Fibroblast of villous mesenchyme (primary cell): Measurements from ENCODE around the gene PEAK1. TPM values are rescaled to one million over a fixed set of nuclear protein-coding genes. Genes with fewer than 3 reads are reported as not detected.
A peak's percentile ranks its signal among the peaks of the same experiment; 100 is the strongest.

Source experiments
- DNase-seq: peaks from one replicate; pipeline ENCODE4 v3.0.0-alpha.2; 2010; ENCODE audit warnings: low read depth
- H3K4me3 ChIP-seq: 2 replicates; pipeline ENCODE4 v1.5.1; 2011; ENCODE audit warnings: low read depth, mild to moderate bottlenecking, low read length
- total RNA-seq: library from RNA; depleted of rRNA; stranded (reverse); fragments of >200 nt; gene quantifications from 2 replicates; pipeline ENCODE4 v1.2.3, GENCODE V29; 2012
- TF ChIP-seq, protein P1 (sequence below): IDR thresholded peaks from 2 replicates; pipeline ENCODE4 v1.5.1; 2012; ENCODE audit warnings: low read depth, mild to moderate bottlenecking, low read length; ENCODE audit not compliant: insufficient read depth

The PEAK1 gene
- total RNA-seq, 1 donor, result 77.3 TPM

DNA sequence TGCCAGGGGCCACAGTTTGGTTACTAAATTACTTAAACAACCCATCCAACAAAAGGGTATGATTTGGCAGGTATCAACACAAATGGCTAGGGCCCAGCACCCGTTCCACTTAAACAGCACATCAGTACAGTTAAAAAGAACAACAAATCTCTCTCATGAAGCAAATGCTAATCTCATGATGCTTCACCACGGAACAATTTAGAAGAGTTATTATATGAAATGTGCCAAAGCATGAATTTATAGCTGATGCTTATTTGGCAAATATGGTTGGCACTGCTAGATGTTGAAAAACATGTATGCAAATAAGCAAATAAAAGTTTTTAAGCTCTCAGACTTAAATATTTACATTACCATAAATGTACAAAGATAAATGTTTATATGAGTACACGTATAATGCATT, 2.3 kb downstream of the PEAK1 start:
- TF ChIP-seq, protein P1, sequence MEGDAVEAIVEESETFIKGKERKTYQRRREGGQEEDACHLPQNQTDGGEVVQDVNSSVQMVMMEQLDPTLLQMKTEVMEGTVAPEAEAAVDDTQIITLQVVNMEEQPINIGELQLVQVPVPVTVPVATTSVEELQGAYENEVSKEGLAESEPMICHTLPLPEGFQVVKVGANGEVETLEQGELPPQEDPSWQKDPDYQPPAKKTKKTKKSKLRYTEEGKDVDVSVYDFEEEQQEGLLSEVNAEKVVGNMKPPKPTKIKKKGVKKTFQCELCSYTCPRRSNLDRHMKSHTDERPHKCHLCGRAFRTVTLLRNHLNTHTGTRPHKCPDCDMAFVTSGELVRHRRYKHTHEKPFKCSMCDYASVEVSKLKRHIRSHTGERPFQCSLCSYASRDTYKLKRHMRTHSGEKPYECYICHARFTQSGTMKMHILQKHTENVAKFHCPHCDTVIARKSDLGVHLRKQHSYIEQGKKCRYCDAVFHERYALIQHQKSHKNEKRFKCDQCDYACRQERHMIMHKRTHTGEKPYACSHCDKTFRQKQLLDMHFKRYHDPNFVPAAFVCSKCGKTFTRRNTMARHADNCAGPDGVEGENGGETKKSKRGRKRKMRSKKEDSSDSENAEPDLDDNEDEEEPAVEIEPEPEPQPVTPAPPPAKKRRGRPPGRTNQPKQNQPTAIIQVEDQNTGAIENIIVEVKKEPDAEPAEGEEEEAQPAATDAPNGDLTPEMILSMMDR, result no peak
- peak overlapping the region; percentile 96 for H3K4me3 ChIP-seq
- DNase-seq, result peak; percentile 71

DNA sequence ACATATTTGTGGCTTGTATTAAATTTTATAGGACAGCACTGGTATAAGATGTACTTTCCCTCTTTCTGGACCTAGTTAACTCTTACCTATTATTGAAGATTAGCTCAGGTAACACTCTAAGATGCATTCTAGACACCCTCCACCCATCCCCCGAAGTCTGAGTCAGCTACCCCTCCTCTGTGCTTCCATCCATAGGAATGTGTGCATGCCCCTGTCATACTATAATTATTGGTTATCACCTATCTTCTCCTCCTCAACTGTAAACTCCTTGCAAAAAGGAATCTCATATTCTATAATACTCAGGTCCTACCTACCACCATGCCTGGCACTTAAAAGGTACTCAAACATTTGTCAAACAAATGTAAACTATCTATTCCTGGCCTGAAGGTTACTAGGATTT, 3.0 kb downstream of the PEAK1 start:
- DNase-seq, result no peak
- TF ChIP-seq, protein P1, result no peak

DNA sequence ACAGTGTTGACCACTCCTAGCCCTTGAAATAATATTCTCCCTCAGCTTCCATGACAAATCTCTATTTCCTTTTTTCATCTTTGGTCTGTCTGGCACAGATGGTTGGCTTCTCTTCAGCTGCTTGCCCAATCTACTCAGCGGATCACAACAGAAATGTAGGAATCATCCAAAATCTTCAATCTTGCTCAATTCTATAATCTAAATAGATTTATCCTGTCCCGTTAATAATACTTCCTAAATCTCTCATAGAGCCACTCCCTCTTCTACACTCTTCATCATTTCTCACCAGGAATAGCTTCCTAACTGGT, 3.8 kb downstream of the PEAK1 start:
- TF ChIP-seq, protein P1, result no peak
- no peak overlapping the region for H3K4me3 ChIP-seq
- DNase-seq, result peak; percentile 56

More for the DNA sequence above, 3.0 kb downstream of the PEAK1 start:
- H3K4me3 ChIP-seq, result no peak overlapping the region

DNA sequence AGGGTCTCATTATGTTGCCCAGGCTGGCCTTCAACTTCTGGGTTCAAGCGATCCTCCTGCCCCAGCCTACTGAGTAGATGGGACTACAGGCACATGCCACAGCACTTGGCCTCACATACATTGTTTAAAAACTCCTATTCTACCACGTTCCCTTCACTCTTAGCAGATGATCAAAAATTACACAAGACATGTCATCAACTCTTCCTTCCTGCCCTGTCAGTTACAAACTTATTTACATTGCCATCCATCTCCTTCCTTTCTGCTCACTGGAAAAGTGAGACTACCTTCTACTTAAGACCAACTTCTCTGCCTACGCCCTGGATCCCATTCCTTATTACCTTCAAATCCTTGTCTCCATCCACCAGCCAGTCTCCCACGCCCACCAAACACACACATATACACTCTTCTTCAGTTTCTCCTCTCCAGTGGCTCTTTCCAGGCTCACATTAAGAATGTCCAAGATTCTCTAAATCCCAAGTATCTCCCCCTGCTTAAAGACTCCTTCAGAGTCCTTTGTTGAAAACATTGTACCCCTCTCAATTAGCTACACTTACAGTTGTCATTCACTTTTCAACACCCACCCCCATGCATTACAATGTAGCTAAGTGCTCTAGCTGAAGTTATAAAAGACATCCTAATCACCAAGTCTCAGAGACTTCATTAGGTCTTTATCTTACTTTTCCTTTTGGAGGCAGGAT, 4.3 kb downstream of the PEAK1 start:
- DNase-seq, result no peak
- TF ChIP-seq, protein P1, result no peak

DNA sequence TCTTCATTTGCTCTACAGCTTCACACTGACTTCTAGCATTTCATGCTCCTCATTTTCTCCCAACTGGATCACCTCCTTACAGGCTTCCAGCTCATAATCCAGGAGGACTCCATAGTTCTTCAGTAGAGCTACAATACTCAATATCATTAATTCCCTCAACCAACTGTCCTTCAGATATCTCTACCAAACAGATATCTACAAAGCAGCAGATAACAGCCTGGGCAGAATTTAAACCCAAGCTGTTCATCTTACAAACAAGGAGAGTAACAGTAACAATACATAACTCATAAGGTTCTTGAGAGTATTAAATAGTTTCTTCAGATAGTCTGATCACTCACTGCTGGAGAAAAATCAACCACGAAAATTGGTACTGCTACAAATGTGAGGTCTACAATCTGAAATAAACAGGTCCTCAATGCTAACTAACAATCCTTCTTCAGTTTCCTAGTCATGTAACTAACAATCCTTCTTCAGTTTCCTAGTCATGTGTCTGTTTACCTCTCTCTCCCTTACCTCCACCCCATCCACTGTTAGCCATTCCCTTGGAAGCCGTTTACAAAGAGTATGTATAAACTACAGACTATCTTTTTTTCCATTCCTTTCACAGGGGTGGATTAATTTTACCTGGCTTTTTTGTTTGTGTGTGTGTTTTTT, 5.0 kb downstream of the PEAK1 start:
- no peak overlapping the region for H3K4me3 ChIP-seq
- DNase-seq, result no peak
- TF ChIP-seq, protein P1, result no peak

More for the DNA sequence above, 4.3 kb downstream of the PEAK1 start:
- no peak overlapping the region for H3K4me3 ChIP-seq

DNA sequence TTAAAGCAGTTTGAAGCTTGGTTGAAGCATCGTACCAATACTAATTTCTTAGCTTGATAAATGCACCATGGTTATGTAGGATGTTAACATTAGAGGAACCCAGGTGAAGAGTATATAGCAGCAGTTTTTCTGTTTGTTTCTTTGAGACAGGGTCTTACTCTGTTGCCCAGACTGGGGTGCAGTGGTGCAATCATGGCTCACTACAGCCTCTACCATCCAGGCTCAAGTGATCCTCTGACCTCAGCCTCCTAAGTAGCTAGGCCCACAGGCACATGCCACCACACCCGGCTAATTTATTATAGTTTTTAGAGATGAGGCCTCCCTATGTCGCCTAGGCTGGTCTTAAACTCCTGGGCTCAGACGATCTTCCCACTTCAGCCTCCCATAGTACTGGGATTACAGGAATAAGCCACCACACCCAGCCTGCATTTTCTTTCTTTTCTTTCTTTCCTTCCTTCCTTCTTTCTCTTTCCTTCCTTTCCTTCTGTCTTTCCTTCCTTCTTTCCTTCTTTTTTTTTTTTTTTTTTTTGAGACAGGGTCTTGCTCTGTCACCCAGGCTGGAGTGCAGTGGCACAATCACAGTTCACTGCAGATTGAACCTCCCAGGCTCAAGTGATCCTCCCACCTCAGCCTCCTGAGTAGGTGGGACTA, 6.1 kb downstream of the PEAK1 start:
- TF ChIP-seq, protein P1, result no peak
- no peak for DNase-seq
- no peak overlapping the region for H3K4me3 ChIP-seq
